Measurements from ENCODE around the gene ZACN. TPM values are rescaled to one million over a fixed set of nuclear protein-coding genes. Genes with fewer than 3 reads are reported as not detected.

The ZACN gene
- total RNA-seq (2022) (0.34 TPM in 1 of 2 replicates, not detected in the other), Bru-seq, nascent RNA (not detected), BruChase-seq, experiment 1, labeled RNA remaining after a 2-hour chase (percentile 11 among the genes with signal in this experiment), BruChase-seq, experiment 2, labeled RNA remaining after a 6-hour chase (percentile 21 among the genes with signal in this experiment)
- long read RNA-seq = 0 reads

DNA sequence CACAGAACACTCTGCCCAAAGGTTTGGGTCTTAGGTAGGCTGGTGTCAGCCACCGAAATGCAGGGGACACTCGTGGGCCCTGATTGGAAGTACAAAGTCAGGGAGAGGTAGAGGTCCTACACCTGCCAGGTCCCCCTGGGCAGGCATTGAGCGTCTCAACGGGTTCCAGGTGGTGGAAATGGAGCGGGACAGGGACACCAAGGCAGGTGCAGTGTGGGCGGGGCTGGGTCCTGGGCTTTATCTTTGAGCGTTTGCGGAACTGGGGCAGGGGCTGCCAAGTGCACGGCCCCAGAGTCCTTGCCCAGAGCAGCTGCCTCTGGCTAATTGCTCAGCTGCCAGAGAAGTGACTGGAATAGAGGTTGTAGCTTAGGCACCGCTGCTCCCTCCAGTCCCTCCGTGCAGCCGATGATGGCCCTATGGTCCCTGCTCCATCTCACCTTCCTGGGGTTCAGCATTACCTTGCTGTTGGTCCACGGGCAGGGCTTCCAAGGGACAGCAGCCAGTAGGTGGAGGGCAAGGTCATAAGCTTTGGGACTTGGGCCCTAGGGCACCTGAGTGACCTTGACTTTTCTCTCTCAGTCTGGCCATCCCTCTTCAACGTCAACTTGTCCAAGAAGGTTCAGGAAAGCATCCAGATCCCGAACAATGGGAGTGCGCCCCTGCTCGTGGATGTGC is at the start of gene ZACN:
ZACN (plus strand) TSS at position 323 of the 675 bp plus-strand sequence; CDS start at position 406, 83 bp downstream.
- no TSS peak for BruUV-seq (replicated peaks)
- Mint-ChIP-seq H3K36me3 (ENCODE audit: insufficient read depth, unreplicated experiment) (peaks cover 68% of the 10 kb centered on the region), H3K27ac (ENCODE audit: unreplicated experiment) (no peak within 1 kb of the TSS), H3K4me1 (ENCODE audit: low read depth, unreplicated experiment) (peaks cover 9% of the 10 kb centered on the region), H3K4me3 (ENCODE audit: unreplicated experiment) (peak within 1 kb of the TSS; percentile 14), H3K9me3 (ENCODE audit: unreplicated experiment) (no peaks in the 10 kb centered on the region), H3K27me3 (ENCODE audit: insufficient read depth, unreplicated experiment) (peaks cover 21% of the 10 kb centered on the region)
- CTCF ChIA-PET = interaction anchor here (0.5 to 1.0 kb wide), 3 partner anchors 27 to 224 kb away, joined by 3 to 12 read pairs (median 3); partner anchors contain the start of gene WBP2
- Histone ChIP-seq H3K36me3 (ENCODE audit: control insufficient read depth, insufficient read depth, low read length) (no peaks in the 10 kb centered on the region; the same call in 1 of the 2 replicates), H3K9me3 (no peaks in the 10 kb centered on the region), H3K4me3 (ENCODE audit: low read depth, low read length) (no peak within 1 kb of the TSS), H3K4me1 (no peaks in the 10 kb centered on the region), H3K27me3 (replicated peaks; ENCODE audit: control insufficient read depth, insufficient read depth, low read length) (no peaks in the 10 kb centered on the region; the same call in none of the 2 replicates)
- POLR2A ChIA-PET = no interaction called here
- intact Hi-C loops (cut with micrococcal nuclease; ENCODE audit: unreplicated experiment) = no loop called here
- no peak for DNase-seq
- TF ChIP-seq CTCF (IDR thresholded peaks at IDR 0.05; ENCODE audit: insufficient read depth in 1 of 2, low read depth in 1 of 2, low read length in 1 of 2, severe bottlenecking in 1 of 2, unreplicated experiment in 1 of 2) = no peak

GRCh38 chr17:76032073-76032779 is 46.8 kb upstream of the ZACN start:
- H3K27ac Mint-ChIP-seq (ENCODE audit: unreplicated experiment) = no peak overlapping the region
- H3K9me3 ChIP-seq = peaks cover 3% of the 10 kb centered on the region
- H3K4me3 ChIP-seq (ENCODE audit: low read depth, low read length) = no peak overlapping the region
- DNase-seq = no peak
- peaks cover 8% of the 10 kb centered on the region for H3K36me3 Mint-ChIP-seq (ENCODE audit: insufficient read depth, unreplicated experiment)
- TF ChIP-seq CTCF (IDR thresholded peaks at IDR 0.05; ENCODE audit: insufficient read depth in 1 of 2, low read depth in 1 of 2, low read length in 1 of 2, severe bottlenecking in 1 of 2, unreplicated experiment in 1 of 2) = no peak
- H3K36me3 ChIP-seq (ENCODE audit: control insufficient read depth, insufficient read depth, low read length) = no peaks in the 10 kb centered on the region
- no TSS peak for BruUV-seq (replicated peaks)
- H3K4me3 Mint-ChIP-seq (ENCODE audit: unreplicated experiment) = no peak overlapping the region
- intact Hi-C loops (cut with micrococcal nuclease; ENCODE audit: unreplicated experiment) = no loop called here
- ChIA-PET POLR2A (no interaction called here), CTCF (no interaction called here)
- H3K27me3 ChIP-seq (replicated peaks; ENCODE audit: control insufficient read depth, insufficient read depth, low read length) = no peaks in the 10 kb centered on the region
- H3K9me3 Mint-ChIP-seq (ENCODE audit: unreplicated experiment) = no peaks in the 10 kb centered on the region
- H3K27me3 Mint-ChIP-seq (ENCODE audit: insufficient read depth, unreplicated experiment) = no peaks in the 10 kb centered on the region
- peaks cover 11% of the 10 kb centered on the region for H3K4me1 ChIP-seq
- H3K4me1 Mint-ChIP-seq (ENCODE audit: low read depth, unreplicated experiment) = peaks cover 10% of the 10 kb centered on the region

GRCh38 chr17:76032780-76033108 is 46.2 kb upstream of the ZACN start:
- no peak for TF ChIP-seq CTCF (IDR thresholded peaks at IDR 0.05; ENCODE audit: insufficient read depth in 1 of 2, low read depth in 1 of 2, low read length in 1 of 2, severe bottlenecking in 1 of 2, unreplicated experiment in 1 of 2)
- Histone ChIP-seq H3K36me3 (ENCODE audit: control insufficient read depth, insufficient read depth, low read length) (no peaks in the 10 kb centered on the region), H3K4me1 (peaks cover 11% of the 10 kb centered on the region), H3K4me3 (ENCODE audit: low read depth, low read length) (no peak overlapping the region), H3K27me3 (replicated peaks; ENCODE audit: control insufficient read depth, insufficient read depth, low read length) (no peaks in the 10 kb centered on the region), H3K9me3 (peaks cover 3% of the 10 kb centered on the region)
- intact Hi-C loops (cut with micrococcal nuclease; ENCODE audit: unreplicated experiment) = no loop called here
- no peak overlapping the region for H3K4me3 Mint-ChIP-seq (ENCODE audit: unreplicated experiment)
- no TSS peak for BruUV-seq (replicated peaks)
- H3K36me3 Mint-ChIP-seq (ENCODE audit: insufficient read depth, unreplicated experiment) = peaks cover 8% of the 10 kb centered on the region
- H3K27me3 Mint-ChIP-seq (ENCODE audit: insufficient read depth, unreplicated experiment) = no peaks in the 10 kb centered on the region
- no peaks in the 10 kb centered on the region for H3K9me3 Mint-ChIP-seq (ENCODE audit: unreplicated experiment)
- ChIA-PET CTCF (no interaction called here), POLR2A (no interaction called here)
- H3K4me1 Mint-ChIP-seq (ENCODE audit: low read depth, unreplicated experiment) = peaks cover 10% of the 10 kb centered on the region
- DNase-seq = no peak
- no peak overlapping the region for H3K27ac Mint-ChIP-seq (ENCODE audit: unreplicated experiment)

Measured in Caco-2 (cell line).